GM12878 (cell line): ENCODE measurements around the gene AGAP1. TPM values are rescaled to one million over a fixed set of nuclear protein-coding genes. Genes with fewer than 3 reads are reported as not detected.

Experiments
- ATAC-seq: fragments of 200-7000 bp; cut with Tn5 transposase; 3 replicates; pipeline ENCODE4 v1.9.1; 2020; ENCODE audit warnings: mild to moderate bottlenecking, moderate library complexity
- BruUV-seq: library from RNA; stranded (reverse); fragments of 400-500 nt; replicated peaks from 2 replicates; lab custom pipeline; 2021; lab: Mats Ljungman, UMichigan
- CTCF ChIA-PET: fragments of 300-600 bp; sonication (Branson Sonifier 250); formaldehyde crosslinking; extraction: SDS; loops from one replicate; lab custom pipeline; 2021; ENCODE audit warnings: inconsistent platforms; lab: Yijun Ruan, JAX
- POLR2A ChIA-PET: fragments of 350-600 bp; formaldehyde crosslinking; extraction: SDS; loops from one replicate; lab custom pipeline; 2021; ENCODE audit warnings: inconsistent platforms; lab: Charles Lee
- RAD21 ChIA-PET: fragments of 300-600 bp; sonication (Branson Sonifier 250); formaldehyde crosslinking; loops from one replicate; lab custom pipeline; 2023; ENCODE audit warnings: antibody characterized with exemption; ENCODE audit not compliant: unreplicated experiment; lab: Charles Lee
- SMC1A ChIA-PET: fragments of 300-600 bp; sonication (Branson Sonifier 250); formaldehyde crosslinking; loops from one replicate; lab custom pipeline; 2023; ENCODE audit not compliant: unreplicated experiment, uncharacterized antibody; lab: Charles Lee
- DNase-seq: peaks from one replicate; pipeline ENCODE4 v3.0.0-alpha.2; 2011; ENCODE audit warnings: low read depth, low spot score
- FAIRE-seq: peaks from 3 replicates; lab custom pipeline; 2011; peaks lifted over from hg19 to GRCh38; lab: Jason Lieb, UNC
- H2AFZ ChIP-seq: 2 replicates; pipeline ENCODE4 v1.6.0; 2011; ENCODE audit warnings: low read depth, low read length, control low read depth; ENCODE audit not compliant: control insufficient read depth
- H3K27ac ChIP-seq: 2 replicates; pipeline ENCODE4 v1.5.1; 2011; ENCODE audit warnings: control low read depth; ENCODE audit not compliant: control insufficient read depth, insufficient read depth
- H3K27me3 ChIP-seq, 2 experiments: replicated peaks in 1 of 2; 2 replicates each; pipeline versions ENCODE4 v1.6.0 to v1.6.1; 2011; ENCODE audit warnings: low read length in 1 of 2; ENCODE audit not compliant: control insufficient read depth in 2 of 2, insufficient read depth in 2 of 2
- H3K36me3 ChIP-seq, 2 experiments: 2 replicates each; pipeline ENCODE4 v1.5.1; 2011; ENCODE audit warnings: low read length in 1 of 2; ENCODE audit not compliant: control insufficient read depth in 2 of 2, insufficient read depth in 2 of 2
- H3K4me1 ChIP-seq: 2 replicates; pipeline ENCODE4 v1.6.1; 2011; ENCODE audit warnings: mild to moderate bottlenecking, low read length, moderate library complexity, mixed read lengths; ENCODE audit not compliant: control insufficient read depth, insufficient read depth
- H3K4me2 ChIP-seq: 2 replicates; pipeline ENCODE4 v1.6.0; 2011; ENCODE audit warnings: control low read depth; ENCODE audit not compliant: control insufficient read depth, insufficient read depth
- H3K4me3 ChIP-seq: fragments of 200-600 bp; sonication (generic); 2 replicates; pipeline ENCODE4 v1.5.1; 2016
- H3K79me2 ChIP-seq: 2 replicates; pipeline ENCODE4 v1.6.0; 2011; ENCODE audit warnings: low read length; ENCODE audit not compliant: control insufficient read depth, insufficient read depth
- H3K9ac ChIP-seq: 2 replicates; pipeline ENCODE4 v1.8.0; 2011; ENCODE audit warnings: low read length, control low read depth, mixed read lengths; ENCODE audit not compliant: control insufficient read depth, insufficient read depth
- H3K9me3 ChIP-seq: replicated peaks from 3 replicates; pipeline ENCODE4 v1.5.1; 2011; ENCODE audit warnings: mild to moderate bottlenecking, low read length; ENCODE audit not compliant: control insufficient read depth, insufficient read depth
- H4K20me1 ChIP-seq: 2 replicates; pipeline ENCODE4 v1.6.0; 2011; ENCODE audit not compliant: control insufficient read depth, insufficient read depth
- BRCA1 ChIP-seq: IDR thresholded peaks from 2 replicates; pipeline ENCODE4 v1.6.1; 2011; ENCODE audit warnings: low read depth, low read length, improper control_type of control experiment
- ESRRA ChIP-seq: IDR thresholded peaks from 2 replicates; pipeline ENCODE4 v1.6.1; 2012; ENCODE audit warnings: mild to moderate bottlenecking, low read length, improper control_type of control experiment
- FOS ChIP-seq: IDR thresholded peaks from 3 replicates; pipeline ENCODE4 v1.6.1; 2011; ENCODE audit warnings: borderline replicate concordance; ENCODE audit not compliant: insufficient read length; ENCODE audit errors: extremely low read depth
- KLF5 ChIP-seq: fragments of 450-650 bp; IDR thresholded peaks from 2 replicates; pipeline ENCODE4 v1.6.1; 2014; ENCODE audit warnings: mild to moderate bottlenecking; ENCODE audit not compliant: partially characterized antibody
- MTA3 ChIP-seq: IDR thresholded peaks from 2 replicates; pipeline ENCODE4 v1.6.1; 2012; ENCODE audit warnings: low read length, inconsistent platforms, borderline replicate concordance
- PAX5 ChIP-seq: IDR thresholded peaks from 2 replicates; pipeline ENCODE4 v1.6.1; 2011; ENCODE audit warnings: low read depth, low read length, borderline replicate concordance
- RB1 ChIP-seq: fragments of 450-650 bp; formaldehyde crosslinking; IDR thresholded peaks from 2 replicates; pipeline ENCODE4 v1.6.1; 2017; ENCODE audit warnings: mild to moderate bottlenecking, borderline replicate concordance
- SIN3A ChIP-seq: IDR thresholded peaks from 2 replicates; pipeline ENCODE4 v1.6.1; 2012; ENCODE audit warnings: low read depth, low read length, improper control_type of control experiment
- SMARCA5 ChIP-seq: fragments of 450-650 bp; IDR thresholded peaks from 2 replicates; pipeline ENCODE4 v1.6.1; 2017; ENCODE audit warnings: mild to moderate bottlenecking
- TARDBP ChIP-seq: IDR thresholded peaks from 2 replicates; pipeline ENCODE4 v1.6.1; 2016; ENCODE audit warnings: borderline replicate concordance
- YBX1 ChIP-seq: fragments of 450-650 bp; IDR thresholded peaks from 2 replicates; pipeline ENCODE4 v1.6.1; 2016; ENCODE audit warnings: antibody characterized with exemption
- ZBED1 ChIP-seq: IDR thresholded peaks from 2 replicates; pipeline ENCODE4 v1.6.1; 2016; ENCODE audit warnings: borderline replicate concordance
- ZSCAN29 ChIP-seq: fragments of 450-650 bp; IDR thresholded peaks from 2 replicates; pipeline ENCODE4 v1.6.1; 2017; ENCODE audit warnings: mild to moderate bottlenecking, moderate library complexity
- WGBS: methylation state at CpG from one replicate; pipeline ENCODE4 v1.1.6; 2016; ENCODE audit warnings: low lambda C conversion rate; ENCODE audit not compliant: insufficient replicate concordance, insufficient coverage; ENCODE audit errors: missing lambda C conversion rate; 5-methylcytosine and 5-hydroxymethylcytosine counted together
- in situ Hi-C: fragments of 300-500 bp; cut with MboI; formaldehyde crosslinking; loops from 9 replicates; pipeline ENCODE4 v1.14.3; 2018; ENCODE audit warnings: mixed read lengths
- intact Hi-C: fragments of 100-400 bp; cut with micrococcal nuclease; formaldehyde crosslinking; loops from one replicate; pipeline ENCODE4 v1.14.2; 2022; ENCODE audit not compliant: unreplicated experiment
- polyA plus RNA-seq, 11 experiments: library from polyadenylated mRNA; depleted of rRNA in 4 of 11; unstranded in 6 of 11; stranded (reverse) in 5 of 11; fragments of >200 nt; fragmentation: Nextera tagmentation in 4 of 11; fragmentation: Illumina TruSeq in 1 of 11; extraction: Ambion mirVana in 4 of 11; extraction: Trizol in 1 of 11; gene quantifications; 1 replicate in 1 of 11; 2 replicates in 10 of 11; pipeline versions ENCODE4 v1.2.1 to v1.2.3, GENCODE V29; 2011 to 2016; ENCODE audit warnings: inconsistent platforms in 2 of 11, missing spikeins in 2 of 11, low read depth in 1 of 11
- total RNA-seq, 4 experiments: library from RNA; depleted of rRNA in 3 of 4; stranded (reverse); fragments of >200 nt in 3 of 4; fragmentation: Illumina TruSeq in 1 of 4; extraction: Trizol in 1 of 4; gene quantifications; 2 replicates each; pipeline versions ENCODE4 v1.2.1 to v1.2.3, GENCODE V29; 2013 to 2021
- TF ChIP-seq, protein P1 (sequence below): fragments of 450-650 bp; IDR thresholded peaks from 2 replicates; pipeline ENCODE4 v1.6.1; 2018; ENCODE audit warnings: borderline replicate concordance, mild to moderate bottlenecking; ENCODE audit not compliant: partially characterized antibody
- TF ChIP-seq, protein P2 (sequence below): IDR thresholded peaks from 2 replicates; pipeline ENCODE4 v1.6.1; 2012; ENCODE audit warnings: low read length, inconsistent platforms
- TF ChIP-seq, protein P3 (sequence below): fragments of 450-650 bp; IDR thresholded peaks from 2 replicates; pipeline ENCODE4 v1.6.1; 2014; ENCODE audit warnings: mild to moderate bottlenecking
- TF ChIP-seq, protein P4 (sequence below), 3 experiments: IDR thresholded peaks in 2 of 3; conservative IDR thresholded peaks in 1 of 3; 2 replicates each; pipeline ENCODE4 v1.5.1; 2011; ENCODE audit warnings: low read depth in 3 of 3, low read length in 3 of 3, mild to moderate bottlenecking in 3 of 3, control low read depth in 2 of 3, moderate library complexity in 2 of 3, inconsistent platforms in 1 of 3, mixed read lengths in 1 of 3; ENCODE audit not compliant: control insufficient read depth in 2 of 3, insufficient read depth in 1 of 3; ENCODE audit errors: extremely low read depth in 1 of 3

Gene AGAP1
- total and polyA plus RNA-seq, 10 of the 15 experiments (the other 5 are each of a cell fraction or from before 2014, with no cell fraction given) = 0.05 to 0.15 (median 0.06) TPM; not detected in 7

DNA sequence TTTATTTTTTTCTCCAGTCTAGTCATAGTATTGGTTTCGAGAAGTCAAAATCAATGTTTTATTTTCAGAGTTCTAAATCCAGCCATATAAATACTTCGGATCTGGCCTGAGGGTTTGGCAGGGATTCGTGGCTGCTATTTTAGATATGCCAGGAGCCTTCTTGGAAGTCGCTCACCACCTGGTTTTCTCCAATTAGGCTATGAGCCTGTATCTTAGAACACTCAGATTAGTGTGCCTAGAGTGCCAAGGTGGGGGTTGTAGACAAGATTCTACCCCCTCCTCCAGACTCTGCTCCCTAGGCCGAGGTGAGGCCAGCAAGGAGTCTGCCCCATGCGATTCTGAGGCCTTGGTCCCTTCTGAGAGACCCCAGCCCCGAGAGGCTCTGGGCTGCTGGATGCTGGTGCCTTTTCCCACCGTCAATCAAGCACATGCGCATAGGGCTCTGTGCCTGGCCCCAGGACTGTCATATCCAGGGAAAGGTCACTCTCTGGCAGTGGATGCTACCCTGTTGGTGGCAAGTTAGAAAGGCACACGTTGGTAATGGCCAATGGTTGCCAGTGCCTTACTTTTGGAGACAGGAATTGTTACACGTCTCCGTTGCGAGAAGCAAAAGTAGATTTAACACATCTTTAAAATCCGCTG is 197.1 kb downstream of the AGAP1 start (continued):
- TF ChIP-seq, protein P1, sequence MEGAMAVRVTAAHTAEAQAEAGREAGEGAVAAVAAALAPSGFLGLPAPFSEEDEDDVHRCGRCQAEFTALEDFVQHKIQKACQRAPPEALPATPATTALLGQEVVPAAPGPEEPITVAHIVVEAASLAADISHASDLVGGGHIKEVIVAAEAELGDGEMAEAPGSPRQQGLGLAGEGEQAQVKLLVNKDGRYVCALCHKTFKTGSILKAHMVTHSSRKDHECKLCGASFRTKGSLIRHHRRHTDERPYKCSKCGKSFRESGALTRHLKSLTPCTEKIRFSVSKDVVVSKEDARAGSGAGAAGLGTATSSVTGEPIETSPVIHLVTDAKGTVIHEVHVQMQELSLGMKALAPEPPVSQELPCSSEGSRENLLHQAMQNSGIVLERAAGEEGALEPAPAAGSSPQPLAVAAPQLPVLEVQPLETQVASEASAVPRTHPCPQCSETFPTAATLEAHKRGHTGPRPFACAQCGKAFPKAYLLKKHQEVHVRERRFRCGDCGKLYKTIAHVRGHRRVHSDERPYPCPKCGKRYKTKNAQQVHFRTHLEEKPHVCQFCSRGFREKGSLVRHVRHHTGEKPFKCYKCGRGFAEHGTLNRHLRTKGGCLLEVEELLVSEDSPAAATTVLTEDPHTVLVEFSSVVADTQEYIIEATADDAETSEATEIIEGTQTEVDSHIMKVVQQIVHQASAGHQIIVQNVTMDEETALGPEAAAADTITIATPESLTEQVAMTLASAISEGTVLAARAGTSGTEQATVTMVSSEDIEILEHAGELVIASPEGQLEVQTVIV = no peak
- TF ChIP-seq KLF5 (no peak), TARDBP (no peak)

DNA sequence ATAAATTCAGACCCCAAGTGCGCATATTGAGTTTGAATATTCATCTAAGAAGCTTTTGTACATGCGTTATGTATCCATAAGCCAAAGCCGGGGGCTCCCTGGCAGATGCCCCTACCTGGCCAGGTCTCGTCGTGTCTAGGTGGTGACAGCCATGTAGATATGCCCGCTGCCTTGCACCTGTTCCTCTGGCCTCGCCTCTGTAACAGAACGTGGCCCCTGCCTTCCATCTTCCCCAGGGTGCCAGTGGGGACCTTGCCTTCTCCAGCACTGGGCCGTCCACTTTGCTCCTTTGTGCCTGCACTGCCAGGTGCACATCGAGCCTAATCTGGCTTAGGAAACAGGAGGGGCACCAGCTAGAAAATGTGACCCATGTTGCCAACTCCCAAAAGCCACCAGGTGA is 198.2 kb downstream of the AGAP1 start:
- no peaks in the 10 kb centered on the region for H3K79me2 ChIP-seq
- 28% methylated on average over 10 of the region's 10 CpGs for WGBS
- H3K4me3 ChIP-seq = no peak overlapping the region
- TF ChIP-seq, protein P2, sequence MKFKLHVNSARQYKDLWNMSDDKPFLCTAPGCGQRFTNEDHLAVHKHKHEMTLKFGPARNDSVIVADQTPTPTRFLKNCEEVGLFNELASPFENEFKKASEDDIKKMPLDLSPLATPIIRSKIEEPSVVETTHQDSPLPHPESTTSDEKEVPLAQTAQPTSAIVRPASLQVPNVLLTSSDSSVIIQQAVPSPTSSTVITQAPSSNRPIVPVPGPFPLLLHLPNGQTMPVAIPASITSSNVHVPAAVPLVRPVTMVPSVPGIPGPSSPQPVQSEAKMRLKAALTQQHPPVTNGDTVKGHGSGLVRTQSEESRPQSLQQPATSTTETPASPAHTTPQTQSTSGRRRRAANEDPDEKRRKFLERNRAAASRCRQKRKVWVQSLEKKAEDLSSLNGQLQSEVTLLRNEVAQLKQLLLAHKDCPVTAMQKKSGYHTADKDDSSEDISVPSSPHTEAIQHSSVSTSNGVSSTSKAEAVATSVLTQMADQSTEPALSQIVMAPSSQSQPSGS = no peak
- TF ChIP-seq TARDBP (no peak), ESRRA (no peak), SIN3A (no peak), MTA3 (no peak), BRCA1 (no peak), RB1 (no peak), FOS (no peak), YBX1 (no peak), SMARCA5 (no peak), PAX5 (no peak), ZSCAN29 (no peak), ZBED1 (no peak)
- TF ChIP-seq, protein P3, sequence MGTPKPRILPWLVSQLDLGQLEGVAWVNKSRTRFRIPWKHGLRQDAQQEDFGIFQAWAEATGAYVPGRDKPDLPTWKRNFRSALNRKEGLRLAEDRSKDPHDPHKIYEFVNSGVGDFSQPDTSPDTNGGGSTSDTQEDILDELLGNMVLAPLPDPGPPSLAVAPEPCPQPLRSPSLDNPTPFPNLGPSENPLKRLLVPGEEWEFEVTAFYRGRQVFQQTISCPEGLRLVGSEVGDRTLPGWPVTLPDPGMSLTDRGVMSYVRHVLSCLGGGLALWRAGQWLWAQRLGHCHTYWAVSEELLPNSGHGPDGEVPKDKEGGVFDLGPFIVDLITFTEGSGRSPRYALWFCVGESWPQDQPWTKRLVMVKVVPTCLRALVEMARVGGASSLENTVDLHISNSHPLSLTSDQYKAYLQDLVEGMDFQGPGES = no peak
- TF ChIP-seq, protein P4, sequence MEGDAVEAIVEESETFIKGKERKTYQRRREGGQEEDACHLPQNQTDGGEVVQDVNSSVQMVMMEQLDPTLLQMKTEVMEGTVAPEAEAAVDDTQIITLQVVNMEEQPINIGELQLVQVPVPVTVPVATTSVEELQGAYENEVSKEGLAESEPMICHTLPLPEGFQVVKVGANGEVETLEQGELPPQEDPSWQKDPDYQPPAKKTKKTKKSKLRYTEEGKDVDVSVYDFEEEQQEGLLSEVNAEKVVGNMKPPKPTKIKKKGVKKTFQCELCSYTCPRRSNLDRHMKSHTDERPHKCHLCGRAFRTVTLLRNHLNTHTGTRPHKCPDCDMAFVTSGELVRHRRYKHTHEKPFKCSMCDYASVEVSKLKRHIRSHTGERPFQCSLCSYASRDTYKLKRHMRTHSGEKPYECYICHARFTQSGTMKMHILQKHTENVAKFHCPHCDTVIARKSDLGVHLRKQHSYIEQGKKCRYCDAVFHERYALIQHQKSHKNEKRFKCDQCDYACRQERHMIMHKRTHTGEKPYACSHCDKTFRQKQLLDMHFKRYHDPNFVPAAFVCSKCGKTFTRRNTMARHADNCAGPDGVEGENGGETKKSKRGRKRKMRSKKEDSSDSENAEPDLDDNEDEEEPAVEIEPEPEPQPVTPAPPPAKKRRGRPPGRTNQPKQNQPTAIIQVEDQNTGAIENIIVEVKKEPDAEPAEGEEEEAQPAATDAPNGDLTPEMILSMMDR (IDR thresholded peaks at IDR 0.05 in 2 of 3, conservative IDR thresholded peaks at IDR 0.05 in 1 of 3; ENCODE audit: control insufficient read depth in 2 of 3, extremely low read depth in 1 of 3, insufficient read depth in 1 of 3, low read depth in 3 of 3, low read length in 3 of 3) = no peak

More for the DNA sequence above, 198.2 kb downstream of the AGAP1 start:
- H4K20me1 ChIP-seq = no peaks in the 10 kb centered on the region
- no peak overlapping the region for H3K4me2 ChIP-seq
- POLR2A ChIA-PET = no interaction called here
- H3K4me1 ChIP-seq = no peaks in the 10 kb centered on the region
- intact Hi-C loops = no loop called here
- no peak for DNase-seq
- no peak overlapping the region for H3K9ac ChIP-seq
- RAD21 ChIA-PET = no interaction called here
- SMC1A ChIA-PET = no interaction called here
- no peaks in the 10 kb centered on the region for H3K9me3 ChIP-seq
- FAIRE-seq = no peak
- BruUV-seq = no TSS peak
- H3K27me3 ChIP-seq = no peaks in the 10 kb centered on the region; a peak in 1 of 4 replicates
- CTCF ChIA-PET = no interaction called here
- H2AFZ ChIP-seq = no peak overlapping the region
- H3K36me3 ChIP-seq = no peaks in the 10 kb centered on the region
- ATAC-seq = no peak
- H3K27ac ChIP-seq = no peak overlapping the region
- in situ Hi-C loops = no loop called here
